SK-N-SH (cell line): Measurements from ENCODE around the gene TSPAN11.

Source experiments
- CTCF ChIP-seq: fragments of 200-600 bp; sonication (generic); IDR thresholded peaks from 2 replicates; pipeline ENCODE4 v1.6.1; 2017; ENCODE audit warnings: antibody characterized with exemption, mild to moderate bottlenecking, moderate library complexity
- EP300 ChIP-seq, 2 experiments: IDR thresholded peaks; 2 replicates each; pipeline versions ENCODE4 v1.4.0 to v1.6.1; 2012; ENCODE audit warnings: borderline replicate concordance in 1 of 2, low read depth in 1 of 2, low read length in 1 of 2

DNA sequence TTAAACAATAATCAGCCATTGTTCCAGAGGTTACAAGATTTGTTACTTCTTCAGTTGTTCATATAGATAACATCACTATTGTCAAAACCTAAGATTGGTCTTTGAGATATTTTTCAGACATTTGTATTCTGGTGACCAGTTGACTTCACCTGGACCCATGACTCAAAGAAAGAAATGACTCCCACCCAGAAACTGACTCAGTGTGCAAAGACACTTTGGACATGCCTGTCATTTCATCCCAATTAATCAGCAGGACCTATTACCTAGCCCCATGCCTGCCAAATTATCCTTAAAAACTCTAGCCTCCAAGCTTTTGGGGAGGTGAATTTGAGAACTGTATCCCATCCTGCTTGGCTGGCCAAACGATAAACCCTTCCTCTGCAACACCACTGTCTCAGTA, 27.7 kb upstream of the TSPAN11 start:
- TF ChIP-seq CTCF (no peak), EP300 (IDR thresholded peaks at IDR 0.05; ENCODE audit: borderline replicate concordance in 1 of 2, low read depth in 1 of 2, low read length in 1 of 2) (no peak)
